GM18907 (cell line): ENCODE results near the gene CD180.

Source experiments
- ATAC-seq: cut with Tn5 transposase; IDR thresholded peaks from one replicate; pipeline ENCODE4 v1.9.1; 2021; ENCODE audit warnings: mild to moderate bottlenecking, moderate library complexity; ENCODE audit not compliant: unreplicated experiment

CD180 gene

GRCh38 chr5:67163863-67164595 lies 32.6 kb downstream of the CD180 start:
- ATAC-seq, result no peak

- no peak for ATAC-seq
Observed at GRCh38 chr5:67163231-67163756, 33.3 kb downstream of the CD180 start.

GRCh38 chr5:67161767-67162166 lies 34.8 kb downstream of the CD180 start:
- ATAC-seq, result no peak

GRCh38 chr5:67160985-67161384 lies 35.6 kb downstream of the CD180 start:
- no peak for ATAC-seq

DNA sequence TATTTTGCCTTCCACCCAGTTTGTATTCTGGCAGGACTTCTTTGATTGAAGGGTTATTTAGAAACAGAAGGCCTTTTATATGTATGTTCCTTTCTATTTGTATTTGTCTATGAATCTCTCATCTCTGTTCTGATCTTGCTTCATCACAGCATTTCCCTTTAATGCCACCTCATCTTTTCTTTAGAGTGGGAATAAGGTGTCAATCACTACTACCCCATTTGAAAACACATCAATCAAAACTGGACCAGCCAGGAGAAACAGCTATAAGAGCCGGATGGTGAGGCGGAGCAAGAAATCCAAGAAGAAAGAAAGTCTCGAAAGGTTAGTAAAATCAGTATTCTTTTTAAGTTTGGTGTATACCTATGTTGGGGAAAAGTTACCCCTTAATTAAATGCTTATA lies 36.3 kb downstream of the CD180 start:
- no peak for ATAC-seq

DNA sequence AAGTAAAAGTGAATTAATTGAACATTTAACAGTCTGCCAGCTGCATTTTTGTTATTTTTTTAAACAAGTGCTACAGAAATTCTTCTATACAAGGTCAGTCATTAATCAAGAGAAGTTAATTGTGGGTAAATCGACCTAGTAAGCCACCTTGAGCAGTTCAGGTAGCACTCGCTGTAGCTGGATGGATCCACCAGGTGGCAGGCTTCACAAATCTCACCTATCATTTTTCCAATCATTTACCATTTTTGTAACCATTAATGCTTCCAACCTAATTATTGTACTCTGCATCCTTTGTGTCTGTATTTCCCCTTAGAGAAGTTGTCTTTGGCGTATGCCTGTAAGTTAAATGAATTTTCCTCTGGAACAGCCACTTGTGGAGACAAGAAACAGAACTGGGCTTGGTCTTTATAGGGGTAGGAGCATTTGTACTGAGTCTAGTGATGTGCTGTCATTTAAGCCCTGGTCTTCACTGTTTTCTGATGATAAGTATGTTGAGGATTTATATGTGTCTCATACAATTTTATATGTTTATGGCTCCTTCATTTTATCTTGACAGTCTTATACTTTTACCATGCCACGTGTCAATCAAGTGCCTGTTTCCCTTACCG lies 39.5 kb downstream of the CD180 start:
- peak; percentile 67 for ATAC-seq

DNA sequence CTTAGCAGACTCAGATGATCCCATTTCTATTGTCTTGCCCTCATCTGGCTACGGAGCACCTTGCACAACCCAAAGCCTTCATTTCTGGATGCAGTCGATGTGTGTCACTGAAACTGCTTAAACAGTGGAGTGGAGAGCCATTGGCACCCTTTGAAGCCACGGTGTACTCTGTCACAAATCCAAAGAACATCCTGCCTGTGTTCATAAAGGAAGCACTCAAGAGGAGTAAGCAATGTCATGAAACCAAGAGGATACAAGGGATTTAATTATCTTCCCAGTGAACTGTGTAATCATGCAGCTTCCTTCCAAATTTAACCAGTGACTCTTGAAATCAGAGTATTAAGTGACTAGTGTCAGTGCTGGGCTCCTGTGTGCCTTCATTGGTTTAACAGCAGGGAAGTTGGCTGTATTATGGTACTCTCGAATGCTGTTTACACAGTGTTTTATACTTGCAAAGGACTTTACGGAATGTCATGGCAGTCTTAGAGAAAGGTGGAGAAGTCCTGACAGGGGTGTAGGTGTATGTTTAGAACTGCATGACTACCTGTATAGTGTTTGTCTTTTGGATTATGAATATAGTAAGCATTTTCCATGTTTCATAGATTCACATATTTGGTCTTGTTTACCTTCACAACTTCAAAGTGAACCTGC lies 41.9 kb downstream of the CD180 start:
- ATAC-seq, result no peak

- no peak for ATAC-seq
Observed at GRCh38 chr5:67153292-67153691, 43.3 kb downstream of the CD180 start.

- no peak for ATAC-seq
Observed at GRCh38 chr5:67152400-67152799, 44.2 kb downstream of the CD180 start.

DNA sequence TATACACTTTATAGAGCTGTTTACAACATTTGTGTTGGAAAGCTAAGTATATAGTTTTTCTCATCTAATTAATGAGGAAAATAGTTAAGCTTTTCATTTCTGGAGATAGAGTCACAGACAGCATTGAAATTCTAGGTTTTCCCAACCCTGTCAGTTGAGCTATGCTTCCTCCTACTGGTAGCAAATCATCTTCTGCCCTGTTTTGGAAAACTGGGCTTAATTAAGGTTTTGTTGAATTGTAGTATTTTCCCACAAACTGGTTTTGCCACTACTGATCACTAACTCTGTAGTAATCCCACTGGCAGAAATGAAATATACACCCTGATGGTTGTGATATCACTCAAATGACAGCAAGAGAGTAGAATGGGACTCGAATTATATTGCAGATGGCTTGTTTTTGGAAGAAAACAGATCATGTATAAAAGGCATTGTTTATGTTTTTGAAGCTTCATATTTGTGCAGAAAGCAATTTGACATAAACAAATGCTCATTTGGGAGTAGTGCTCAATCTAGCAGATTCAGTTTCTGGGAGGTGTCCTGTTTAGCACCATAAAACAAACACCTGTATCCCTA lies 46.6 kb downstream of the CD180 start:
- no peak for ATAC-seq

DNA sequence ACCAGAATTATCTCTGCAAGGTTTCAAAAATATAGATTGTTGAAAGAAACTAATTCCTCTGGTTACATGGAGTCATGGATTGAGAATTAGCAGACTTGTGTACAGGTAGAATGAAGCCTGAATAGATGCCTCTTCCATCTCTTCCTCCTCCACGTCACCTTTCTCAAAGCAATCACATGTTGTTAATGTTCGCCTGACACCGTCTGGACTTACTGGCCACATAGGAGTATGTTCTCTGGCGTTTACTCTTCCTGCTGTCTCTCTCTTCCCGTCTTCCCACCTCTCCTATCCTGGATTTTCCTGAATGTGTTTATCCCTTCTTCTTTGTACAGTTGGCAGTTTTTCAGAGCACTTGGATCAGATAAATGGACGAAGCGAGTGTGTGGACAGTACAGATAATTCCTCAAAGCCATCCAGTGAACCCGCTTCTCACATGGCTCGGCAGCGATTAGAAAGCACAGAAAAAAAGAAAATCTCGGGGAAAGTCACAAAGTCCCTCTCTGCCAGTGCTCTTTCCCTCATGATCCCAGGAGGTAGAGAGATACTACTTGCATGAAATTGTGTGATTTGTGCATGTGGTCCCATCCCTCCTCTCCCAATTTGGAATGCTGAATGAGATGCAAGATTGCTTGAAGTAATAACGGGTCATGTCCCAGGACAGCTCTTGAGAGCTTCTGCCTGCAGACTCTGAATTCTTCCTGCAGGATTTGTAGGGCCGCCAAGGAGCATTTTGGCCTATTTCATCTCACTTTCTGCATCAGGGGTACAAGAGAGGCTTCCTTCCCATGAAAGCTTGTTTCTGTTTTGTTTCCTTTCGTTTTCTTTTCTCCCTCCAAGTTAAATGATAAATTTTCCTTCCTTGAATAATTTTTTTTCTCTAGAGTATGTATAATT lies 47.3 kb downstream of the CD180 start:
- ATAC-seq, result no peak

DNA sequence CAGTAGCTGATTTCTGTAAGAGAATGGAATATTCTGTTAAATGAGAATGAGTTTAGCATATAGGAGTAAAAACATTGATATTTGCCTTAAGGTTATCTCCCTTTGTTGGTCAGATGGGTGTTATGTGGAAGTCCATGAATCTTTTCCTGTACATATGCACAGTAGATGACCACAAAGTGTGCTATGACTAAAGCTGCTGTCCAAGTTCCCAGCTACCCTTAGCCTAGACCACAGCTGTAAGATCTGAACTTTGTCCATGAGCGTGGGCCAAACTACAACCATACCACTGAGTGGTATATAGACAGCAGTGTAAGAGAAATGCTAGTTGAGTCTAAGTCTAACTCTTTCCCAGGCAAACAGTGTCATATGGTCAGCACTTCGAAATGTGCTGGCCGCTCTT lies 48.8 kb downstream of the CD180 start:
- no peak for ATAC-seq

- ATAC-seq, result no peak
Observed at GRCh38 chr5:67146981-67147380, 49.6 kb downstream of the CD180 start.

DNA sequence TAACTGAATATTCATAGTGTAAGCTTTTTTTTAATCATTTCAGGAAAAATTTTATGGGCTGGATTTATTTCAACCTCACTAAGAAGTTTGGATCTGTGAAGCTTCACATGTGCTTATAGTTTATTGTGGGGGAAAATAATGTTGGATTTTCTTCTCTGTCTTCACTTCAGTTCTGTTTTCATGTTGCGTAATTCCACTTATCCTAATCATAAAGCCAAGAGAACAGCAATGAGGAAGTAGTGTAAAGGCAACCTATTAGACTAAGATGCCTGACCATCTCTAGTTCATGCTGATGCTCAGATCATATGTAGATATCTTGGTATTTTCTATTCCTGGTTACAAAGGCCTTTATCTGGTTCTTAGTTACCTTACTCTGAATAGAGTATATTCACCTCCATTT lies 50.0 kb downstream of the CD180 start:
- ATAC-seq, result no peak

GRCh38 chr5:67144183-67144639 lies 52.4 kb downstream of the CD180 start:
- no peak for ATAC-seq

- ATAC-seq, result no peak
Observed at GRCh38 chr5:67143549-67143948, 53.0 kb downstream of the CD180 start.

DNA sequence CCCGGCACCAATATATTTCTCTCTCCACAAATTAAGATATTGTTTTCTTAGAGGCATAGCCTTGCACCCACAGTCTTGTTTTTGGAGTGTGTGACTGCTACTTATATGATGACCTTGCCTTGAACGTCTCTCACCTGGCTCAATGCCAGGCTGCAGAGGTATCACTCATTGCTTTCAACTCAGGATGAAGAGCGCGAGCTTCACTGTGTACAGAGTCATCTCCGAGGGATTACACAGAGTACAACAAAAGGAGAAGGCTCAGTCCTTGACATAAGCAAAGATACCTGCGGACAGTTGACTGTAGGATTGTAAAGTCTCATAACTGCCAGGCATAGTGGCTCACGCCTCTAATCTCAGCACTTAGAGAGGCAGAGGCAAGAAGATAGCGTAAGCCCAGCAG lies 53.8 kb downstream of the CD180 start:
- ATAC-seq, result no peak

DNA sequence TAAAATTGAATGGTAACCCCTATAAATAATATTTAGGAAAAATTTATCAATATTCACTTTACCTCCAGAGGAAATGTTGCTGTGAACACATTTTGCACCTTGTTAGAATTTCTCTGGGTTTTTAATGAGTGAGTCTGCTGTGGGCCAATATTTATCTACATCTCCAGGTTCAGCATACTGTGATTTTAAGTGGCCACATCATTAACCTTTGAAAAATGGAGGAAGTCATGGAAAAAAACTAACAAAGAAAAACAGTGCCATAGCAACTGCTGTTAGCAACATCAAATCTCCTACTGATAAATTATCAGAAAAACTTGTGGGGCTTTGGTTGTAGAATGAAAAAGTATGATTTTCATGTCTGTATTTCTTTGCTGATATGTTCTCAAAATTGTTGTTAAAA lies 55.0 kb downstream of the CD180 start:
- ATAC-seq, result no peak

DNA sequence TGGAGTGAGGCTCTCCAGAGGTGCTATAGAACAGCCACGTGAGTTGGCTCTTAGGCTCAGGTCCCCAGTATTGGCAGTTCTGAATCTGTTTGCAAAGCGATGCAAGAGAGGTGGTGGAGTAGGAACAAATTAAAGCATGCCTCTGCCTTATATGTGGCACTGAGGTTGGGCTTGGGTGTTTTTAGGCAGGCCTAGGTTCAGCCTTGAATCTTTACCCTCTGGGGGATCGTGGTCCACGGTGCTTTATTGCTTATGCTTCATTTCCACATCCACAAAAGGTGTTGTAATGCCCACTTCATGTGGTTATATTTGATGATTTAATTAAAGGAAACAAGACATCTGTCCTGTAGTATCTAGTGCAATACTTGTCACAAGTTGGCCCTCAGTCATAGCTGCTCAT lies 56.2 kb downstream of the CD180 start:
- no peak for ATAC-seq

DNA sequence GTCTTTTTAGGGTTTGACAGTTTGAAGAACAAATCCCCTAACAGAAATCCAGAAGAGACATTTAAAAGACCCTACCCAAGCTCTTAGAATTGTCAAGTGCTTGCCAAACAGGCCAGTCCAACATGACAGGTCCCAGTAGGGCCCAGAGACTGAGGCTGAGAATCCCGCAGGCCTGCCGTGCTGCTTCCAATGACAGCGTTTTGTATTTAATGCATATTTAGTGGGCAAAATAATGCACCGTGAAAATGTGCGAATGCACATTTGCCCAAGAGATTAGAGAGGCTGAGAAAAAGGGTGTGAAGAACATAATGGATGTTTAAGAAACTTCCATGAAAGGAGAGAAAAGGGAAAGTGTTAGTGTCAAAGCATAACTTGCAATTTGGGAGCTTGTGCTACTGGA lies 57.6 kb downstream of the CD180 start:
- ATAC-seq, result no peak
